CD4-positive, alpha-beta memory T cell (primary cell): ENCODE data around the gene RXRG. TPM values are rescaled to one million over a fixed set of nuclear protein-coding genes. Genes with fewer than 3 reads are reported as not detected.

Experiments
- CTCF ChIA-PET: fragments of 350-600 bp; sonication (Branson Sonifier 250); formaldehyde crosslinking; loops from one replicate; lab custom pipeline; 2021; ENCODE audit warnings: inconsistent platforms; ENCODE audit not compliant: partially characterized antibody; lab: Charles Lee
- POLR2A ChIA-PET: fragments of 350-600 bp; sonication (Branson Sonifier 250); formaldehyde crosslinking; loops from one replicate; lab custom pipeline; 2021; ENCODE audit not compliant: partially characterized antibody; lab: Charles Lee
- DNase-seq, 5 donors: peaks; one replicate each; pipeline versions ENCODE4 v3.0.0 to v3.0.0-alpha.2; 2020 to 2022; ENCODE audit warnings: mixed read lengths in 1 of 5
- H3K27ac ChIP-seq: one replicate; pipeline ENCODE4 v1.7.0; 2013; ENCODE audit warnings: low read depth, low read length
- H3K27me3 ChIP-seq: 2 replicates; pipeline ENCODE4 v1.7.0; 2013; ENCODE audit warnings: mild to moderate bottlenecking, low read length, moderate library complexity; ENCODE audit not compliant: insufficient read depth
- H3K36me3 ChIP-seq: 2 replicates; pipeline ENCODE4 v1.7.0; 2013; ENCODE audit warnings: mild to moderate bottlenecking, low read length, moderate library complexity; ENCODE audit not compliant: insufficient read depth
- H3K4me1 ChIP-seq: 2 replicates; pipeline ENCODE4 v1.7.0; 2013; ENCODE audit warnings: mild to moderate bottlenecking, low read length, moderate library complexity; ENCODE audit not compliant: insufficient read depth
- H3K4me3 ChIP-seq, 2 donors: one replicate each; pipeline ENCODE4 v1.7.0; 2013; ENCODE audit warnings: low read length in 2 of 2, mild to moderate bottlenecking in 1 of 2
- H3K9me3 ChIP-seq, 2 donors: one replicate each; pipeline ENCODE4 v1.7.0; 2013; ENCODE audit warnings: low read length in 2 of 2, control low read depth in 1 of 2; ENCODE audit not compliant: control insufficient read depth in 1 of 2
- H3K27ac Mint-ChIP-seq, 7 donors: one replicate each; pipeline ENCODE4 v1.8.0; 2020 to 2021; ENCODE audit warnings: mixed read lengths in 7 of 7, mild to moderate bottlenecking in 6 of 7, inconsistent platforms in 3 of 7, moderate library complexity in 3 of 7
- H3K27me3 Mint-ChIP-seq, 2 donors: one replicate each; pipeline ENCODE4 v1.8.0; 2020 to 2021; ENCODE audit warnings: mixed read lengths in 2 of 2
- H3K36me3 Mint-ChIP-seq, 2 donors: one replicate each; pipeline ENCODE4 v1.8.0; 2020 to 2021; ENCODE audit warnings: mixed read lengths in 2 of 2, inconsistent platforms in 1 of 2, mild to moderate bottlenecking in 1 of 2
- H3K4me1 Mint-ChIP-seq, 4 donors: one replicate each; pipeline ENCODE4 v1.8.0; 2020 to 2021; ENCODE audit warnings: mixed read lengths in 4 of 4, mild to moderate bottlenecking in 1 of 4
- H3K4me3 Mint-ChIP-seq, 8 donors: one replicate each; pipeline ENCODE4 v1.8.0; 2020 to 2021; ENCODE audit warnings: mixed read lengths in 8 of 8, mild to moderate bottlenecking in 7 of 8, moderate library complexity in 6 of 8, inconsistent platforms in 3 of 8
- H3K9me3 Mint-ChIP-seq, 8 donors: one replicate each; pipeline ENCODE4 v1.8.0; 2020 to 2021; ENCODE audit warnings: mixed read lengths in 8 of 8, mild to moderate bottlenecking in 5 of 8, inconsistent platforms in 3 of 8, moderate library complexity in 1 of 8
- intact Hi-C: fragments of 100-400 bp; cut with micrococcal nuclease; formaldehyde crosslinking; loops from one replicate; pipeline ENCODE4 v1.15.1; 2023
- polyA plus RNA-seq, 2 donors: library from polyadenylated mRNA; unstranded; fragments of 300-500 nt; fragmentation: Illumina TruSeq; gene quantifications; one replicate each; pipeline ENCODE4 v1.2.3, GENCODE V29; 2021
- total RNA-seq, 2 experiments: library from RNA; stranded (reverse); gene quantifications; one replicate each; pipeline ENCODE4 v1.2.3, GENCODE V29; 2021

The RXRG gene
- not detected for total RNA-seq
- polyA plus RNA-seq, result not detected

DNA sequence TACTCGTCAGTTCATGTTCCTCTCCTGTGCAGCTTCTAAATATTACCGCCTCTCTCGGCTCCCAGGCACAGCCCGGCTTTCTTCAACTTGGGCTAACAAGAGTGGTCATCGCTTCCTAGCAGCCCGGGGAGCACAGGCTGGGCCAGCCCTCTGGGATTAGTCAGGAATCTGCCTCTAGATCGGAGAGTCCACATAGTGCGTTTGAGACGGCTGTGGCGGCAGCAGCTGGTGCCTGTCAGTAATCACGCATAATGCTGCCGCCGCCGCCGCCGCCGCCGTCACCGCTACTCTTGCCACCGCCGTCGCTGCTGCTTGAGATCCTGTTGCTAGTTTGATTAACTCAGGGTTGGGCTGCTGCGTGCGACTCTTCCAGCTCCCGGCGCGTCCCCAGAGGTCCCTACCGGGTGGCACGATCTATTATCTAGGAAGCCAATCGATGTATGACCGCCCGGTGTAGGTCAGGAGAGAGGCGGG, at the start of gene RXRG:
Gene RXRG, minus strand, starts transcription at position 230 of the 474 bp plus-strand sequence. CDS start 233 bp downstream, outside the sequence.
- Mint-ChIP-seq H3K36me3 (no peaks in the 10 kb centered on the region), H3K4me3 (peak within 1 kb of the TSS in 3 of 8 donors; percentile 4 to 53 (median 19)), H3K27me3 (peaks cover 32 to 42% of the 10 kb centered on the region in 2 donors), H3K9me3 (peaks cover 0 to 2% (median 0%) of the 10 kb centered on the region in 8 donors), H3K4me1 (peaks cover 0 to 5% (median under 1%) of the 10 kb centered on the region in 4 donors), H3K27ac (no peak within 1 kb of the TSS)
- Histone ChIP-seq H3K27me3 (peaks cover 34% of the 10 kb centered on the region), H3K36me3 (no peaks in the 10 kb centered on the region), H3K4me1 (peaks cover 12% of the 10 kb centered on the region), H3K27ac (no peak within 1 kb of the TSS), H3K4me3 (no peak within 1 kb of the TSS), H3K9me3 (no peaks in the 10 kb centered on the region)
- DNase-seq, result peak in 3 of 5 donors; percentile 9 to 24 (median 17)
- CTCF ChIA-PET, result no interaction called here
- POLR2A ChIA-PET, result no interaction called here
- intact Hi-C loops, result no loop called here

DNA sequence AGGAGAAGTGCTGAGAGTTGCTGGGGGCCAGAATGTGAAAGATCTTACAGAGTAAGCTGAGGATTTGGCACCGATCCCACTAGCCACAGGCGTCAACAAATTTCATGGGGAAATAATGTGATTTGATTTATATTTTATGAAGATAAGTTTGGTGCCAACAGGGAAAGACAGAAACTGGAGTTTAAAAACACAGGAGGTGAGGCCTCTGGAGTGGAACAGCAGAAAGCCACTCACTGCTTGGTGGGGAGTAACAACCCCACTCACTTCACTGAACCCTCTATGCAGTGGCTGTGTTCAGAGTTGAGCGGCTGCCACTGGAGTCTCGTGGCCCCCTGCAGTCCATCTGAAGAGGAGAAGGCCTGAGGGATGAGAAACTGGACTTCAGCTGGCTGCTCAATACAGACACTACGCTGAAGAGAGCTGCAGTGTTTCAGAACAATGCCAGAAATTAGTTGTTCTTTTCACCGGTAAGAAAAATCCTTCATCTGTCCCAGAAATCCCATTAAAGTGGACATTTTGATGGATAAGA, 48.0 kb upstream of the RXRG start:
- H3K4me1 Mint-ChIP-seq, result no peaks in the 10 kb centered on the region

DNA sequence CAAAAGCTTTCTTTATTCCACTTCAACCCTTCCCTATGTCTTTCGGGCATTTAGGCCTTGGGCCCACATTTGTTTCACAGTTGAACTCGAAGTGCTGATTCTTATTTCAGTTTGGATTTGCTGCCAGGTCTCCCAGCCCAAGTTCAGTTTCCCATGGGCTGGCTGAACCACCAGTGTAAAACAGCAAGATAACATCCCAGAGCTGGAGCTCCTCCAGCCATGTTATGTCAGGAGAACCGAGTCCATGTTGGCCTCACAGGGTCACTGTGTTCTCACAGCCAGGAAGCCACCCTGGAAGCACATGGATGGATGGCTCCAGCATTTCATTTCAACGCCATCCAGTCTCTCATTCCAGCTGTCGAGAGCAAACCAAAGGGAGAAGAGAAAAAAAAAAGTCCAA, 45.2 kb upstream of the RXRG start:
- intact Hi-C loops, result no loop called here

More for the DNA sequence above, 48.0 kb upstream of the RXRG start:
- no peak overlapping the region for H3K4me3 Mint-ChIP-seq
- H3K27ac Mint-ChIP-seq, result no peak overlapping the region
- H3K36me3 Mint-ChIP-seq, result no peaks in the 10 kb centered on the region
- DNase-seq, result no peak
- Histone ChIP-seq H3K36me3 (no peaks in the 10 kb centered on the region), H3K4me1 (no peaks in the 10 kb centered on the region), H3K27ac (no peak overlapping the region), H3K4me3 (no peak overlapping the region), H3K27me3 (no peaks in the 10 kb centered on the region), H3K9me3 (no peaks in the 10 kb centered on the region)
- ChIA-PET CTCF (no interaction called here), POLR2A (no interaction called here)
- intact Hi-C loops, result no loop called here
- H3K9me3 Mint-ChIP-seq, result peaks cover 0 to 5% (median 0%) of the 10 kb centered on the region in 8 donors
- H3K27me3 Mint-ChIP-seq, result peaks cover 13 to 14% of the 10 kb centered on the region in 2 donors

DNA sequence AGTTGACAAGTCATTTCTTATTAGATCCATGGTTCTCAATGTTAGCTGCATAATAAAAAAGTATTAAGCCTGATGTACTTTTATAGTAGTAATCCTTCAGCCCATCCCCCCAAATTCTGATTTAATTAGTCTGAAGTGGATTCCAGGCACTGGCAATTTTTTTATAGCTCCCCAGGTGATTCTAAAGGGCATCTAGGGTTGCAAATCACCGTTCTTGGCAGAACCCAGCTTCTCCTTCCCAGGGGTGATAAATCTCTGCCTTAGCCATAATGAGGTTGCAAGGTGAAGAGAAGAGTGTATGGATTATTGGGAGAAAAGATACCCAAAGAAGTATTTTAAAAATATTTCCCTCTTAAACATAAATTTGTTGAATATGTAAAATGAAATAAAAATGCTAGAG, 43.0 kb upstream of the RXRG start:
- CTCF ChIA-PET, result no interaction called here
- Histone ChIP-seq H3K4me3 (no peak overlapping the region), H3K27ac (no peak overlapping the region), H3K36me3 (no peaks in the 10 kb centered on the region), H3K27me3 (no peaks in the 10 kb centered on the region), H3K9me3 (no peaks in the 10 kb centered on the region), H3K4me1 (no peaks in the 10 kb centered on the region)
- H3K9me3 Mint-ChIP-seq, result no peaks in the 10 kb centered on the region
- H3K27me3 Mint-ChIP-seq, result peaks cover 14% of the 10 kb centered on the region in 2 donors
- no peaks in the 10 kb centered on the region for H3K4me1 Mint-ChIP-seq
- no peak for DNase-seq
- H3K36me3 Mint-ChIP-seq, result no peaks in the 10 kb centered on the region
- H3K4me3 Mint-ChIP-seq, result no peak overlapping the region
- H3K27ac Mint-ChIP-seq, result no peak overlapping the region
- POLR2A ChIA-PET, result no interaction called here
- intact Hi-C loops, result no loop called here

More for the DNA sequence above, 45.2 kb upstream of the RXRG start:
- Mint-ChIP-seq H3K4me1 (no peaks in the 10 kb centered on the region), H3K27ac (no peak overlapping the region), H3K9me3 (peaks cover 0 to 5% (median 0%) of the 10 kb centered on the region in 8 donors), H3K4me3 (no peak overlapping the region), H3K36me3 (no peaks in the 10 kb centered on the region), H3K27me3 (peaks cover 18 to 19% of the 10 kb centered on the region in 2 donors)
- Histone ChIP-seq H3K36me3 (no peaks in the 10 kb centered on the region), H3K27ac (no peak overlapping the region), H3K4me3 (no peak overlapping the region), H3K9me3 (no peaks in the 10 kb centered on the region), H3K4me1 (no peaks in the 10 kb centered on the region), H3K27me3 (no peaks in the 10 kb centered on the region)
- DNase-seq, result no peak
- POLR2A ChIA-PET, result no interaction called here
- CTCF ChIA-PET, result interaction anchor here (2.3 kb wide), 1 partner anchor 102 kb away, joined by 6 read pairs; no protein-coding TSS in a partner anchor

DNA sequence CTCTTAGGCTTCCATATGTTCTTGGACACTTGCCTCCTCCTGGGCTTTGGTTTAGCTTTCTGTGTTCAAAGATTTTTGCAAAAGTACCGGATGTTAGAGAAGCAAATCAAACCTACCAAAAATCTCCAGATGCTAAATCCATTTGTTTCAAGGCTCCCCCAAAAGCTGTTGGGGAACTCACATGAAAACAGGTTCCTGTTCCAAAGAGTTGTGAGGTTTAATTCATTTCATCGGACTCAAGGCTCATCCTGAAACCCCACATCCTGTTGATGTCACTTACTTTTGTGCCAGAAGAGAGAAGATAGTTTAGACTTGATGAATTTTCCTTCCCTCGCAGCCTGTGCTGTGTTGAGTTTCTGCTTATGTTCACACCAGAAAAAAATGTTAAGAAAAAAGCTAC, 41.7 kb upstream of the RXRG start:
- intact Hi-C loops, result no loop called here
- H3K4me1 ChIP-seq, result peaks cover 4% of the 10 kb centered on the region
- Mint-ChIP-seq H3K36me3 (no peaks in the 10 kb centered on the region), H3K4me3 (no peak overlapping the region), H3K27ac (no peak overlapping the region), H3K27me3 (peaks cover 8 to 14% of the 10 kb centered on the region in 2 donors), H3K4me1 (peaks cover 6 to 9% (median 7%) of the 10 kb centered on the region in 4 donors), H3K9me3 (no peaks in the 10 kb centered on the region)
- H3K27ac ChIP-seq, result no peak overlapping the region
- H3K36me3 ChIP-seq, result no peaks in the 10 kb centered on the region
- DNase-seq, result no peak
- no peaks in the 10 kb centered on the region for H3K27me3 ChIP-seq
- ChIA-PET POLR2A (no interaction called here), CTCF (no interaction called here)
- H3K4me3 ChIP-seq, result no peak overlapping the region
- no peaks in the 10 kb centered on the region for H3K9me3 ChIP-seq

DNA sequence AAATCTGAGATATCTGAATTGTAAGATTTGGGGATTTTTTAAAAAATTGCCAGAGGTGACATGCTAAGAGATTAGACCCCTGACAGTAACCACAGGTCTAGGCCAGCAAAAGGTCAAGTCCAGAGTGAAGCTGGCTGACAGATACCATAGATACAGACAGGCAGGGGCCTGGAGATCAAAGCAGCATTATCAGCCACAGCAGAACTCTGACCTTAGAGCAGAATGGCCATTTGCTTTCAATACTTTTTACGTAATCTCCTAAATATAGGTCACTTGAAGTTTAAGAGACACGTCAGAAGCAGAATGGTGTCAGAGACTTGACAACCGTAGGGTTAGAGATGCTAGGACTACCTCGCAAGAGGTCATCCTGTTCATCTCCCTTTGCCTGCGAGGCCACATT, 40.8 kb upstream of the RXRG start:
- Histone ChIP-seq H3K9me3 (no peaks in the 10 kb centered on the region), H3K27ac (no peak overlapping the region), H3K4me1 (peaks cover 4% of the 10 kb centered on the region), H3K36me3 (no peaks in the 10 kb centered on the region), H3K4me3 (no peak overlapping the region), H3K27me3 (no peaks in the 10 kb centered on the region)
- no peaks in the 10 kb centered on the region for H3K36me3 Mint-ChIP-seq
- H3K4me1 Mint-ChIP-seq, result peaks cover 6 to 9% (median 7%) of the 10 kb centered on the region in 4 donors
- no peak overlapping the region for H3K27ac Mint-ChIP-seq
- no peak overlapping the region for H3K4me3 Mint-ChIP-seq
- intact Hi-C loops, result no loop called here
- peaks cover 6 to 14% of the 10 kb centered on the region in 2 donors for H3K27me3 Mint-ChIP-seq
- DNase-seq, result no peak
- ChIA-PET CTCF (no interaction called here), POLR2A (no interaction called here)
- no peaks in the 10 kb centered on the region for H3K9me3 Mint-ChIP-seq

DNA sequence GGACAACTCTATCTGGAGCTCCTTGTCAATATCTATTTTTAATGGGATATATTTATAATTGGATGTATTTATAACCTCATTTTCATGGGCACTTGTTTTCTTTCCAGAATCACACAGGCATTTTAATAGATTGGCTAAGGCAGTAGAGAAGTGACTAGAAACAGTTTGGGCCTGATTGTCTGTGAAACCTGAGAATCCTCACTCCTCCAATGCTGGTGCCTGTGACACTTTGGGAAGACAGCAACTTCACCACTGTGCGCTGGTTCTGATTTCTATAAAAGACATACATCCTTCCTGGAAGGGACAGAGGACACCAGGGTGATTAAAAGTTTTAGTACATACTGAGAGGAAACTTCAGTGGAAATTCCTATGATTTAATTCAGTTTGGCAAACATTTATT, 39.6 kb upstream of the RXRG start:
- Histone ChIP-seq H3K36me3 (no peaks in the 10 kb centered on the region), H3K9me3 (no peaks in the 10 kb centered on the region), H3K27me3 (no peaks in the 10 kb centered on the region), H3K4me1 (peaks cover 4% of the 10 kb centered on the region), H3K4me3 (no peak overlapping the region), H3K27ac (no peak overlapping the region)
- intact Hi-C loops, result no loop called here
- no peak overlapping the region for H3K27ac Mint-ChIP-seq
- H3K4me3 Mint-ChIP-seq, result no peak overlapping the region
- H3K9me3 Mint-ChIP-seq, result no peaks in the 10 kb centered on the region
- ChIA-PET POLR2A (no interaction called here), CTCF (no interaction called here)
- peaks cover 6 to 9% (median 7%) of the 10 kb centered on the region in 4 donors for H3K4me1 Mint-ChIP-seq
- no peak for DNase-seq
- no peaks in the 10 kb centered on the region for H3K36me3 Mint-ChIP-seq
- peaks cover 8 to 10% of the 10 kb centered on the region in 2 donors for H3K27me3 Mint-ChIP-seq
